WTC11 (cell line): ENCODE measurements around the gene FGFR4. TPM values are rescaled to one million over a fixed set of nuclear protein-coding genes. Genes with fewer than 3 reads are reported as not detected.

Source experiments
- ATAC-seq: fragments of 200-7000 bp; cut with Tn5 transposase; 2 replicates; pipeline ENCODE4 v1.10.0; 2021; ENCODE audit warnings: mild to moderate bottlenecking, moderate library complexity
- CTCF ChIA-PET: fragments of 300-600 bp; sonication (Branson Sonifier 250); formaldehyde crosslinking; loops from one replicate; lab custom pipeline; 2021; ENCODE audit warnings: antibody characterized with exemption; lab: Charles Lee
- POLR2A ChIA-PET: fragments of 350-600 bp; sonication (Branson Sonifier 250); formaldehyde crosslinking; loops from one replicate; lab custom pipeline; 2021; ENCODE audit warnings: antibody characterized with exemption; lab: Charles Lee
- DNase-seq: peaks from one replicate; pipeline ENCODE4 v3.0.0; 2021; ENCODE audit warnings: low spot score
- H3K27ac Mint-ChIP-seq: 2 replicates; pipeline ENCODE4 v1.8.0; 2021; ENCODE audit warnings: mixed read lengths
- H3K27me3 Mint-ChIP-seq: 2 replicates; pipeline ENCODE4 v1.8.0; 2021; ENCODE audit warnings: low read depth, mild to moderate bottlenecking, moderate library complexity, mixed read lengths
- H3K36me3 Mint-ChIP-seq: 2 replicates; pipeline ENCODE4 v1.8.0; 2021; ENCODE audit warnings: mixed read lengths
- H3K4me1 Mint-ChIP-seq: 2 replicates; pipeline ENCODE4 v1.8.0; 2022; ENCODE audit warnings: mixed read lengths
- H3K4me3 Mint-ChIP-seq: 2 replicates; pipeline ENCODE4 v1.8.0; 2021; ENCODE audit warnings: mild to moderate bottlenecking, moderate library complexity, mixed read lengths
- H3K9me3 Mint-ChIP-seq: 2 replicates; pipeline ENCODE4 v1.8.0; 2021; ENCODE audit warnings: mixed read lengths
- EMX1 ChIP-seq: fragments of 250-450 bp; sonication (Bioruptor Pico); IDR thresholded peaks from 2 replicates; pipeline ENCODE4 v1.8.0; 2021; ENCODE audit warnings: mild to moderate bottlenecking
- IRF2 ChIP-seq: sonication (generic); formaldehyde crosslinking; IDR thresholded peaks from 2 replicates; pipeline ENCODE4 v1.8.0; 2022; ENCODE audit warnings: low read depth, missing genetic modification reagents, borderline replicate concordance
- MXD4 ChIP-seq: fragments of 250-450 bp; sonication (Bioruptor Pico); IDR thresholded peaks from 2 replicates; pipeline ENCODE4 v1.8.0; 2021; ENCODE audit warnings: mild to moderate bottlenecking, moderate library complexity, borderline replicate concordance
- NFYB ChIP-seq: sonication (generic); formaldehyde crosslinking; conservative IDR thresholded peaks from 2 replicates; pipeline ENCODE4 v1.8.0; 2022; ENCODE audit warnings: low read depth, missing genetic modification reagents
- NR2C2 ChIP-seq: sonication (generic); formaldehyde crosslinking; IDR thresholded peaks from 2 replicates; pipeline ENCODE4 v1.8.0; 2022; ENCODE audit warnings: mild to moderate bottlenecking, missing genetic modification reagents
- NR3C1 ChIP-seq: sonication (generic); formaldehyde crosslinking; conservative IDR thresholded peaks from 2 replicates; pipeline ENCODE4 v1.8.1; 2023; ENCODE audit warnings: low read depth, mild to moderate bottlenecking, missing genetic modification reagents
- SMAD4 ChIP-seq: sonication (generic); formaldehyde crosslinking; IDR thresholded peaks from 2 replicates; pipeline ENCODE4 v1.8.0; 2022; ENCODE audit warnings: mild to moderate bottlenecking, missing genetic modification reagents
- TEAD1 ChIP-seq: sonication (generic); formaldehyde crosslinking; IDR thresholded peaks from 2 replicates; pipeline ENCODE4 v1.8.0; 2022; ENCODE audit warnings: mild to moderate bottlenecking, missing genetic modification reagents
- ZNF423 ChIP-seq: fragments of 250-450 bp; sonication (Bioruptor Pico); IDR thresholded peaks from 2 replicates; pipeline ENCODE4 v2.1.2; 2022; ENCODE audit warnings: mild to moderate bottlenecking, moderate library complexity
- ZNF671 ChIP-seq: fragments of 250-450 bp; sonication (Bioruptor Pico); IDR thresholded peaks from 2 replicates; pipeline ENCODE4 v1.8.0; 2021; ENCODE audit warnings: mild to moderate bottlenecking
- total RNA-seq: library from RNA; stranded (reverse); gene quantifications from 3 replicates; pipeline ENCODE4 v1.2.3, GENCODE V29; 2021
- TF ChIP-seq, protein P1 (sequence below): sonication (generic); formaldehyde crosslinking; conservative IDR thresholded peaks from 2 replicates; pipeline ENCODE4 v1.8.1; 2022; ENCODE audit warnings: mild to moderate bottlenecking, missing genetic modification reagents
- TF ChIP-seq, protein P2 (sequence below): sonication (generic); formaldehyde crosslinking; IDR thresholded peaks from 2 replicates; pipeline ENCODE4 v1.8.0; 2022; ENCODE audit warnings: mild to moderate bottlenecking, missing genetic modification reagents
- TF ChIP-seq, protein P3 (sequence below): sonication (generic); formaldehyde crosslinking; IDR thresholded peaks from 2 replicates; pipeline ENCODE4 v1.8.1; 2022; ENCODE audit warnings: mild to moderate bottlenecking, missing genetic modification reagents, moderate library complexity, borderline replicate concordance
- TF ChIP-seq, protein P4 (sequence below): fragments of 250-450 bp; sonication (Bioruptor Pico); IDR thresholded peaks from 2 replicates; pipeline ENCODE4 v1.8.0; 2021; ENCODE audit warnings: mild to moderate bottlenecking
- TF ChIP-seq, protein P5 (sequence below): sonication (generic); formaldehyde crosslinking; IDR thresholded peaks from 2 replicates; pipeline ENCODE4 v1.8.1; 2023; ENCODE audit warnings: mild to moderate bottlenecking, missing genetic modification reagents, moderate library complexity
- TF ChIP-seq, protein P6 (sequence below): sonication (generic); formaldehyde crosslinking; IDR thresholded peaks from 2 replicates; pipeline ENCODE4 v1.8.0; 2023; ENCODE audit warnings: missing genetic modification reagents, mild to moderate bottlenecking, borderline replicate concordance
- TF ChIP-seq, protein P7 (sequence below): sonication (generic); formaldehyde crosslinking; IDR thresholded peaks from 2 replicates; pipeline ENCODE4 v1.8.1; 2023; ENCODE audit warnings: mild to moderate bottlenecking, missing genetic modification reagents, borderline replicate concordance

FGFR4 gene
- total RNA-seq, 1 experiment from 2014 or later = 108 TPM

DNA sequence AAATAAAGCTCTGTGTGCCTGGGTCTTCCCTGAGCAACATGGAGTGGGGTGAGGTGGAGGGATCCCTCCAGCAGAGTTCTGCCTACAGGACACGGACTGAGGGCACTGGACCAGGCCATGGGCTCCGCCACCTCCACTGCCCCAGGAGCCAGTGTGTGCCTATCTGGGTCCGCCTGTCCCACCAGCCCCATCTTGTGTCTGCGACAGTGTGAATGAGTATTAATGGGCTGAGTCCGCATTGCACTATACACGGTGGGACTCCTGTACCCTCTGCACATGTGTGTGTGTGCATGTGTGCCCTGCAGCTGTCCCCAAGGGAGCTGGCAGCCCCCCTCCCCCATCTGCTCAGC, 11.4 kb downstream of the FGFR4 start (continued):
- no peak for TF ChIP-seq IRF2 (CRISPR knock-in tag)
- TF ChIP-seq, protein P1, sequence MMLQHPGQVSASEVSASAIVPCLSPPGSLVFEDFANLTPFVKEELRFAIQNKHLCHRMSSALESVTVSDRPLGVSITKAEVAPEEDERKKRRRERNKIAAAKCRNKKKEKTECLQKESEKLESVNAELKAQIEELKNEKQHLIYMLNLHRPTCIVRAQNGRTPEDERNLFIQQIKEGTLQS = no peak
- TF ChIP-seq, all 79 proteins: peak for 0

DNA sequence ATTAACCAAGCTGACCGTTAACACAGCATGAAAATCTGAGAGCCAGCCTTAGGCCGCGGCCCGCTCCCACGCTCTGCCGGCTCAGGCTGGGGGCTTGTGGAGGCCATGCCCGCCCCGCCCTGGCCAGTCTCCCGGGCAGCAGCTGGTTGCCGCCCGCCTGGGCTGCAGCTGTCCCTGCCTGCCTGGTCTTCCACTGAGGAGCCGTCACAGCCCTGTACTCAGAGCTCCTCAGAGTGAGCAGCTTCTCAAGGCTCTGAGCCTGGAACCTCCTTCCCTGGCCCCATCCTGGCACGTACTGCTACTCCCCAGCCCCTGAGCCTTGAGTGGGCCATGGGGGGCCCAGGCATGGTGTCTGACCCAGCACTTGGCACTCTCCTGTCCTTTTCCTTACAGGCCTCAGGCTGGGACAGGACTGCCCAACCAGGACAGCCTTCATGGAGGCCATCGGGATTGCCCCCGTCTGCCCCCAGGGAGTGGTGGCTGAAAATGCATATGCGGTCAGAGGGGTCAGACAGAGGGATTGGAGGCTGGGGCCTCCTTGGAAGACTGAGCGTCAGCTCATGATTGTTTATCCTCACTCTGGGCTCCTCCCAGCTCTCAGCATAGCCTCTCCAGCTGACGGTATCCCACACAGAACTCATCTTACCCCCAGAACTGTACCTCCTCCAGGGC, 11.9 kb downstream of the FGFR4 start:
- POLR2A ChIA-PET = interaction anchor here (0.7 to 1.1 kb wide), 3 partner anchors 11 to 418 kb away, joined by 3 to 6 read pairs (median 6); no protein-coding TSS in a partner anchor
- ATAC-seq (no peak; the same call in 1 of the 2 replicates), DNase-seq (no peak)
- CTCF ChIA-PET = interaction anchor here (0.7 to 6.2 kb wide), 9 partner anchors 8 to 438 kb away, joined by 3 to 59 read pairs (median 8); partner anchors contain the start of gene FGFR4
- H3K4me3 Mint-ChIP-seq = no peak overlapping the region
- H3K27me3 Mint-ChIP-seq = no peaks in the 10 kb centered on the region; the same call in 1 of the 2 replicates
- H3K36me3 Mint-ChIP-seq = peaks cover 13% of the 10 kb centered on the region
- no peaks in the 10 kb centered on the region for H3K9me3 Mint-ChIP-seq
- peaks cover 21% of the 10 kb centered on the region for H3K4me1 Mint-ChIP-seq
- peak overlapping the region; percentile 70 for H3K27ac Mint-ChIP-seq
- TF ChIP-seq NR2C2 = no peak
- TF ChIP-seq NFYB = no peak
- TF ChIP-seq, protein P2, sequence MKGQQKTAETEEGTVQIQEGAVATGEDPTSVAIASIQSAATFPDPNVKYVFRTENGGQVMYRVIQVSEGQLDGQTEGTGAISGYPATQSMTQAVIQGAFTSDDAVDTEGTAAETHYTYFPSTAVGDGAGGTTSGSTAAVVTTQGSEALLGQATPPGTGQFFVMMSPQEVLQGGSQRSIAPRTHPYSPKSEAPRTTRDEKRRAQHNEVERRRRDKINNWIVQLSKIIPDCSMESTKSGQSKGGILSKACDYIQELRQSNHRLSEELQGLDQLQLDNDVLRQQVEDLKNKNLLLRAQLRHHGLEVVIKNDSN (CRISPR knock-in tag) = 0 out of 2 replicates have a peak, but pooled peaks have one; percentile 9
- TF ChIP-seq, protein P3, sequence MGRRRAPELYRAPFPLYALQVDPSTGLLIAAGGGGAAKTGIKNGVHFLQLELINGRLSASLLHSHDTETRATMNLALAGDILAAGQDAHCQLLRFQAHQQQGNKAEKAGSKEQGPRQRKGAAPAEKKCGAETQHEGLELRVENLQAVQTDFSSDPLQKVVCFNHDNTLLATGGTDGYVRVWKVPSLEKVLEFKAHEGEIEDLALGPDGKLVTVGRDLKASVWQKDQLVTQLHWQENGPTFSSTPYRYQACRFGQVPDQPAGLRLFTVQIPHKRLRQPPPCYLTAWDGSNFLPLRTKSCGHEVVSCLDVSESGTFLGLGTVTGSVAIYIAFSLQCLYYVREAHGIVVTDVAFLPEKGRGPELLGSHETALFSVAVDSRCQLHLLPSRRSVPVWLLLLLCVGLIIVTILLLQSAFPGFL (CRISPR knock-in tag) = no peak
- TF ChIP-seq MXD4 (CRISPR knock-in tag) = no peak
- TF ChIP-seq ZNF671 = no peak
- TF ChIP-seq, protein P4, sequence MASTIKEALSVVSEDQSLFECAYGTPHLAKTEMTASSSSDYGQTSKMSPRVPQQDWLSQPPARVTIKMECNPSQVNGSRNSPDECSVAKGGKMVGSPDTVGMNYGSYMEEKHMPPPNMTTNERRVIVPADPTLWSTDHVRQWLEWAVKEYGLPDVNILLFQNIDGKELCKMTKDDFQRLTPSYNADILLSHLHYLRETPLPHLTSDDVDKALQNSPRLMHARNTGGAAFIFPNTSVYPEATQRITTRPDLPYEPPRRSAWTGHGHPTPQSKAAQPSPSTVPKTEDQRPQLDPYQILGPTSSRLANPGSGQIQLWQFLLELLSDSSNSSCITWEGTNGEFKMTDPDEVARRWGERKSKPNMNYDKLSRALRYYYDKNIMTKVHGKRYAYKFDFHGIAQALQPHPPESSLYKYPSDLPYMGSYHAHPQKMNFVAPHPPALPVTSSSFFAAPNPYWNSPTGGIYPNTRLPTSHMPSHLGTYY (CRISPR knock-in tag) = no peak
- TF ChIP-seq EMX1 = no peak
- TF ChIP-seq, protein P5, sequence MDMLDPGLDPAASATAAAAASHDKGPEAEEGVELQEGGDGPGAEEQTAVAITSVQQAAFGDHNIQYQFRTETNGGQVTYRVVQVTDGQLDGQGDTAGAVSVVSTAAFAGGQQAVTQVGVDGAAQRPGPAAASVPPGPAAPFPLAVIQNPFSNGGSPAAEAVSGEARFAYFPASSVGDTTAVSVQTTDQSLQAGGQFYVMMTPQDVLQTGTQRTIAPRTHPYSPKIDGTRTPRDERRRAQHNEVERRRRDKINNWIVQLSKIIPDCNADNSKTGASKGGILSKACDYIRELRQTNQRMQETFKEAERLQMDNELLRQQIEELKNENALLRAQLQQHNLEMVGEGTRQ = 0 out of 2 replicates have a peak, but pooled peaks have one; percentile 34

DNA sequence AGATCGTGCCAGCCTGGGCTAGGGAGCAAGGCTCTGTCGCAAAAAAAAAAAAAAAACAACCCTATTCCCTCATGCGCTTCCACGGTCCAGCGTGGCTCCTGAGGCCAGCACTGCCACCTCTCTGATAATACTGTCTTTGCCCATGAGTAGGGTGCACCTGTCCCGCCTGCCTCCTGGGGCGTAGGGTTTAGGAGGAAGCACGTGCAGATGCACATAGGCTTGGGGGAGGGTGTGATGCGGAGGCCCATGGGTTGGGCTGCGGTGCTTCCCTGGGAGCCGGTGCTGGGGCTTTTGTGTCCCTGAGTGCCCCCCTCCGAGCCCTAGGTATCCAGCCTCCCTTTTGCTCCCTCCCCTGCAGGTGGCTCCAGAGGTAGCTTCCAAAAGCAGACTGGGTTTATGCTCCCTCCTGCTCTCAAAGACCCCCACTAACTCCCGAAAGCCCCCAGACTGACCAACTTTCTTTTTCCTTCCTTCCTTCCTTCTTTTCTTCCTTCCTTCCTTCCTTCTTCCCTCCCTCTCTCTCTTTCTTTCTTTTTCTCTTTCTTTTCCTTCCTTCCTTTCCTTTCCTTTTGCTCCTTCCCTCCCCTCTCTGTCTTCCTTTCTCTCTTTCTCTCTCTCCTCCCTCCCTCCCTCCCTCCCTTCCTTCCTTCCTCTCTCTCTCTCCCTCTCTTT, 12.8 kb downstream of the FGFR4 start:
- Mint-ChIP-seq H3K27ac (no peak overlapping the region), H3K4me1 (peaks cover 21% of the 10 kb centered on the region), H3K27me3 (no peaks in the 10 kb centered on the region; the same call in 1 of the 2 replicates), H3K36me3 (peaks cover 13% of the 10 kb centered on the region), H3K4me3 (peak overlapping the region; percentile 34; the same call in 1 of the 2 replicates), H3K9me3 (no peaks in the 10 kb centered on the region)
- peak; percentile 62 for ATAC-seq
- ChIA-PET POLR2A (interaction anchor here (0.7 kb wide), 2 partner anchors 210 to 419 kb away, joined by 6 read pairs; no protein-coding TSS in a partner anchor), CTCF (interaction anchor here (0.7 to 6.2 kb wide), 9 partner anchors 9 to 439 kb away, joined by 3 to 59 read pairs (median 8); partner anchors contain the start of gene FGFR4)
- peak; percentile 56 for DNase-seq
- TF ChIP-seq MXD4 (CRISPR knock-in tag) (no peak), ZNF423 (CRISPR knock-in tag) (peak; percentile 54), NR3C1 (CRISPR knock-in tag) (no peak), SMAD4 (no peak), TEAD1 (CRISPR knock-in tag) (no peak)
- TF ChIP-seq, protein P2 (CRISPR knock-in tag) = 0 out of 2 replicates have a peak, but pooled peaks have one; percentile 3
- TF ChIP-seq, protein P6, sequence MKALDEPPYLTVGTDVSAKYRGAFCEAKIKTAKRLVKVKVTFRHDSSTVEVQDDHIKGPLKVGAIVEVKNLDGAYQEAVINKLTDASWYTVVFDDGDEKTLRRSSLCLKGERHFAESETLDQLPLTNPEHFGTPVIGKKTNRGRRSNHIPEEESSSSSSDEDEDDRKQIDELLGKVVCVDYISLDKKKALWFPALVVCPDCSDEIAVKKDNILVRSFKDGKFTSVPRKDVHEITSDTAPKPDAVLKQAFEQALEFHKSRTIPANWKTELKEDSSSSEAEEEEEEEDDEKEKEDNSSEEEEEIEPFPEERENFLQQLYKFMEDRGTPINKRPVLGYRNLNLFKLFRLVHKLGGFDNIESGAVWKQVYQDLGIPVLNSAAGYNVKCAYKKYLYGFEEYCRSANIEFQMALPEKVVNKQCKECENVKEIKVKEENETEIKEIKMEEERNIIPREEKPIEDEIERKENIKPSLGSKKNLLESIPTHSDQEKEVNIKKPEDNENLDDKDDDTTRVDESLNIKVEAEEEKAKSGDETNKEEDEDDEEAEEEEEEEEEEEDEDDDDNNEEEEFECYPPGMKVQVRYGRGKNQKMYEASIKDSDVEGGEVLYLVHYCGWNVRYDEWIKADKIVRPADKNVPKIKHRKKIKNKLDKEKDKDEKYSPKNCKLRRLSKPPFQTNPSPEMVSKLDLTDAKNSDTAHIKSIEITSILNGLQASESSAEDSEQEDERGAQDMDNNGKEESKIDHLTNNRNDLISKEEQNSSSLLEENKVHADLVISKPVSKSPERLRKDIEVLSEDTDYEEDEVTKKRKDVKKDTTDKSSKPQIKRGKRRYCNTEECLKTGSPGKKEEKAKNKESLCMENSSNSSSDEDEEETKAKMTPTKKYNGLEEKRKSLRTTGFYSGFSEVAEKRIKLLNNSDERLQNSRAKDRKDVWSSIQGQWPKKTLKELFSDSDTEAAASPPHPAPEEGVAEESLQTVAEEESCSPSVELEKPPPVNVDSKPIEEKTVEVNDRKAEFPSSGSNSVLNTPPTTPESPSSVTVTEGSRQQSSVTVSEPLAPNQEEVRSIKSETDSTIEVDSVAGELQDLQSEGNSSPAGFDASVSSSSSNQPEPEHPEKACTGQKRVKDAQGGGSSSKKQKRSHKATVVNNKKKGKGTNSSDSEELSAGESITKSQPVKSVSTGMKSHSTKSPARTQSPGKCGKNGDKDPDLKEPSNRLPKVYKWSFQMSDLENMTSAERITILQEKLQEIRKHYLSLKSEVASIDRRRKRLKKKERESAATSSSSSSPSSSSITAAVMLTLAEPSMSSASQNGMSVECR (CRISPR knock-in tag) = no peak
- TF ChIP-seq, protein P7, sequence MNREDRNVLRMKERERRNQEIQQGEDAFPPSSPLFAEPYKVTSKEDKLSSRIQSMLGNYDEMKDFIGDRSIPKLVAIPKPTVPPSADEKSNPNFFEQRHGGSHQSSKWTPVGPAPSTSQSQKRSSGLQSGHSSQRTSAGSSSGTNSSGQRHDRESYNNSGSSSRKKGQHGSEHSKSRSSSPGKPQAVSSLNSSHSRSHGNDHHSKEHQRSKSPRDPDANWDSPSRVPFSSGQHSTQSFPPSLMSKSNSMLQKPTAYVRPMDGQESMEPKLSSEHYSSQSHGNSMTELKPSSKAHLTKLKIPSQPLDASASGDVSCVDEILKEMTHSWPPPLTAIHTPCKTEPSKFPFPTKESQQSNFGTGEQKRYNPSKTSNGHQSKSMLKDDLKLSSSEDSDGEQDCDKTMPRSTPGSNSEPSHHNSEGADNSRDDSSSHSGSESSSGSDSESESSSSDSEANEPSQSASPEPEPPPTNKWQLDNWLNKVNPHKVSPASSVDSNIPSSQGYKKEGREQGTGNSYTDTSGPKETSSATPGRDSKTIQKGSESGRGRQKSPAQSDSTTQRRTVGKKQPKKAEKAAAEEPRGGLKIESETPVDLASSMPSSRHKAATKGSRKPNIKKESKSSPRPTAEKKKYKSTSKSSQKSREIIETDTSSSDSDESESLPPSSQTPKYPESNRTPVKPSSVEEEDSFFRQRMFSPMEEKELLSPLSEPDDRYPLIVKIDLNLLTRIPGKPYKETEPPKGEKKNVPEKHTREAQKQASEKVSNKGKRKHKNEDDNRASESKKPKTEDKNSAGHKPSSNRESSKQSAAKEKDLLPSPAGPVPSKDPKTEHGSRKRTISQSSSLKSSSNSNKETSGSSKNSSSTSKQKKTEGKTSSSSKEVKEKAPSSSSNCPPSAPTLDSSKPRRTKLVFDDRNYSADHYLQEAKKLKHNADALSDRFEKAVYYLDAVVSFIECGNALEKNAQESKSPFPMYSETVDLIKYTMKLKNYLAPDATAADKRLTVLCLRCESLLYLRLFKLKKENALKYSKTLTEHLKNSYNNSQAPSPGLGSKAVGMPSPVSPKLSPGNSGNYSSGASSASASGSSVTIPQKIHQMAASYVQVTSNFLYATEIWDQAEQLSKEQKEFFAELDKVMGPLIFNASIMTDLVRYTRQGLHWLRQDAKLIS = no peak
